Upper lobe of left lung (tissue), 6 donors: ENCODE data around the gene PRKAG2. TPM values are rescaled to one million over a fixed set of nuclear protein-coding genes. Genes with fewer than 3 reads are reported as not detected.

Experiments
- ATAC-seq, 2 donors: fragments of 200-7000 bp; cut with Tn5 transposase; one replicate each; pipeline ENCODE4 v1.9.1; 2022; ENCODE audit warnings: mild to moderate bottlenecking in 2 of 2, moderate library complexity in 2 of 2; ENCODE audit not compliant: low FRiP score in 2 of 2
- DNase-seq, 2 donors: peaks; one replicate each; pipeline ENCODE4 v3.0.0-alpha.2; 2019 to 2020
- H3K27ac ChIP-seq, 4 donors: fragments of 200-600 bp; sonication (generic); one replicate each; pipeline ENCODE4 v1.5.1; 2016 to 2019
- H3K27me3 ChIP-seq, 4 donors: fragments of 200-600 bp; sonication (generic); one replicate each; pipeline ENCODE4 v1.5.1; 2017 to 2019
- H3K36me3 ChIP-seq, 4 donors: fragments of 200-600 bp; sonication (generic); one replicate each; pipeline ENCODE4 v1.5.1; 2016 to 2019
- H3K4me1 ChIP-seq, 4 donors: fragments of 200-600 bp; sonication (generic); one replicate each; pipeline ENCODE4 v1.5.1; 2018 to 2019
- H3K4me3 ChIP-seq, 4 donors: fragments of 200-600 bp; sonication (generic); one replicate each; pipeline ENCODE4 v1.5.1; 2017 to 2019; ENCODE audit warnings: mild to moderate bottlenecking in 2 of 4, moderate library complexity in 1 of 4
- H3K9me3 ChIP-seq, 4 donors: fragments of 200-600 bp; sonication (generic); one replicate each; pipeline ENCODE4 v1.5.1; 2018 to 2019
- EP300 ChIP-seq, 4 donors: sonication (generic); formaldehyde crosslinking; IDR thresholded peaks; one replicate each; pipeline ENCODE4 v1.5.1; 2017; ENCODE audit warnings: antibody characterized with exemption in 4 of 4, control low read depth in 2 of 4
- POLR2A ChIP-seq, 4 donors: fragments of 450-650 bp; IDR thresholded peaks; one replicate each; pipeline ENCODE4 v1.5.1; 2016 to 2017; ENCODE audit warnings: antibody characterized with exemption in 4 of 4, mild to moderate bottlenecking in 2 of 4
- POLR2AphosphoS5 ChIP-seq, 2 donors: sonication (generic); formaldehyde crosslinking; IDR thresholded peaks; one replicate each; pipeline ENCODE4 v1.5.1; 2017; ENCODE audit warnings: antibody characterized with exemption in 2 of 2
- WGBS, 2 donors: methylation state at CpG; one replicate each; pipeline ENCODE4 v1.1.5; 2017 to 2018; 5-methylcytosine and 5-hydroxymethylcytosine counted together
- total RNA-seq, 6 donors: library from RNA; depleted of rRNA in 4 of 6; stranded (reverse); fragments of >200 nt in 4 of 6; gene quantifications; one replicate each; pipeline versions ENCODE4 v1.1.0 to v1.2.1, GENCODE V29; 2016 to 2021
- TF ChIP-seq, protein P1 (sequence below), 6 experiments: fragments of 450-650 bp in 4 of 6; fragments of 200-600 bp in 2 of 6; sonication (generic) in 2 of 6; IDR thresholded peaks; one replicate each; pipeline ENCODE4 v1.5.1; 2016 to 2019; ENCODE audit warnings: antibody characterized with exemption in 6 of 6
- donor health status: DM: no; HTN: no; CAD: no; lungs with moderate emphysema.
- donor health status: DM: no; HTN: yes; CAD: no; lungs with severe emphysema.

PRKAG2 gene
- total RNA-seq, 6 donors from 2014 or later, result 20.6 to 68.1 (median 29.6) TPM

DNA sequence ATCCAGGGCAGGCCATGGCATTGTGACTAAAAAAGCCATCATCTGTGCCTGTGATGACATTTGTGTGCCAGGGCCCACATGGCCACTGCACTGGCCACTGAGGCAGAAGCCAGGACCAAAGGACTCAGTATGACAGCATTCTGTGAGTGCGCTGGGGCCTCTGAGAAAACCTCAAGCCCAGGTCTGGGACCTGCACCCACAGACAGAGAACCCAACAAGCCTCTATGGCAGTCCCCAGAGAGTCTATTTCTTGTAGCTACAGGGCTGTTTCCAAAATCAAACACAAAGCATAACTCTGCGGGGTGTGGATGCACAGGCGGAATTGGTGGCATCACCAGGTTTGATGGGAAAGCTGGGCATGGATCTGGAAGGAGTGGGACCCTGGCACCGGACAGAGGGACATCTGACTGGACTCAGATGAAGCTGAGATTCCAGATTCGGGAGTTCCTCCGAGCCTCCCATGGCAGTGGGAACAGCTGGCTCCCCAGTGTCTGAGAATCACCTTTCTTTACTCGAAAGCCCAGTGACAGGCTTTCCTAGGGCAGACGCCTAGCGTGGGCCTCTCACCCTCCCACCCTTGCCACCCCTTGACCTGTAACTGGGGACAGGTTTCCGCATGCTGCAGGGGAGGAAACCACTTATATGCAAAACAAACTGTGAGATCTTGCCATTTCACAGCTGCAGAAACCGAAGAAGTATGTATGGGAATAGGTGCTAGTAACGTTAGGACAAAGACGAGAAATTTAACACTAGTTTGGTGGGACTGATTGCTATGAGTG, 286.7 kb downstream of the PRKAG2 start:
- Histone ChIP-seq H3K9me3 (no peaks in the 10 kb centered on the region), H3K27me3 (no peaks in the 10 kb centered on the region), H3K36me3 (peaks cover 0 to 15% (median 0%) of the 10 kb centered on the region in 4 donors), H3K27ac (no peak overlapping the region), H3K4me3 (no peak overlapping the region), H3K4me1 (peaks cover 0 to 6% (median 0%) of the 10 kb centered on the region in 4 donors)
- TF ChIP-seq, protein P1, sequence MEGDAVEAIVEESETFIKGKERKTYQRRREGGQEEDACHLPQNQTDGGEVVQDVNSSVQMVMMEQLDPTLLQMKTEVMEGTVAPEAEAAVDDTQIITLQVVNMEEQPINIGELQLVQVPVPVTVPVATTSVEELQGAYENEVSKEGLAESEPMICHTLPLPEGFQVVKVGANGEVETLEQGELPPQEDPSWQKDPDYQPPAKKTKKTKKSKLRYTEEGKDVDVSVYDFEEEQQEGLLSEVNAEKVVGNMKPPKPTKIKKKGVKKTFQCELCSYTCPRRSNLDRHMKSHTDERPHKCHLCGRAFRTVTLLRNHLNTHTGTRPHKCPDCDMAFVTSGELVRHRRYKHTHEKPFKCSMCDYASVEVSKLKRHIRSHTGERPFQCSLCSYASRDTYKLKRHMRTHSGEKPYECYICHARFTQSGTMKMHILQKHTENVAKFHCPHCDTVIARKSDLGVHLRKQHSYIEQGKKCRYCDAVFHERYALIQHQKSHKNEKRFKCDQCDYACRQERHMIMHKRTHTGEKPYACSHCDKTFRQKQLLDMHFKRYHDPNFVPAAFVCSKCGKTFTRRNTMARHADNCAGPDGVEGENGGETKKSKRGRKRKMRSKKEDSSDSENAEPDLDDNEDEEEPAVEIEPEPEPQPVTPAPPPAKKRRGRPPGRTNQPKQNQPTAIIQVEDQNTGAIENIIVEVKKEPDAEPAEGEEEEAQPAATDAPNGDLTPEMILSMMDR (IDR thresholded peaks at IDR 0.05), result no peak
- TF ChIP-seq POLR2A (IDR thresholded peaks at IDR 0.05), result no peak
- no peak for TF ChIP-seq EP300 (IDR thresholded peaks at IDR 0.05)
- ATAC-seq (no peak), DNase-seq (no peak)
- WGBS, 2 donors, result 67 to 82% methylated on average over 8 to 13 of the region's 13 CpGs

DNA sequence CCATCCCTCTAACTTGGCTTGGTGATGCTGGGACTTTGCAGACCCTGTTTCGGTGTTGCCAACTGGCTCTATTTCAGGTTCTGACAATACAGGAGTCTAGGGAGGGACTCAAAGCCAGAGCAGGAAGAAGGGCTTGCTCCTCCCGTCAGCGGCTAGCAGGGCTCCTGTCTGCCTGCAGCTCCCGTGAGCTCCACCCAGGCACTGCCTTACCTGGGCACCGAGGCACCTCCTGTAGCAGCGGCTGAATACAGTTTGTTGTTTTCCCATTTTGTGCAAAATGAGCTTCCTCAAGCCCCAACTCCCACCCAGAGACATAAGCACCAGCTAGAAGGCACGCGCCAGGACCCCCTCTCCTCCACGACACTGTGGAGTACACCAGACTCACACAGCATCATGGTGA, 287.9 kb downstream of the PRKAG2 start:
- Histone ChIP-seq H3K27ac (no peak overlapping the region), H3K4me1 (peaks cover 0 to 6% (median 0%) of the 10 kb centered on the region in 4 donors), H3K4me3 (no peak overlapping the region), H3K9me3 (no peaks in the 10 kb centered on the region), H3K36me3 (peaks cover 0 to 5% (median 0%) of the 10 kb centered on the region in 4 donors), H3K27me3 (no peaks in the 10 kb centered on the region)
- TF ChIP-seq EP300 (IDR thresholded peaks at IDR 0.05) (no peak), POLR2A (IDR thresholded peaks at IDR 0.05) (no peak), POLR2AphosphoS5 (IDR thresholded peaks at IDR 0.05) (no peak)
- TF ChIP-seq, protein P1 (IDR thresholded peaks at IDR 0.05), result no peak
- no peak for DNase-seq
- ATAC-seq, result no peak
- 93 to 99% methylated on average over 9 of the region's 9 CpGs for WGBS, 2 donors

DNA sequence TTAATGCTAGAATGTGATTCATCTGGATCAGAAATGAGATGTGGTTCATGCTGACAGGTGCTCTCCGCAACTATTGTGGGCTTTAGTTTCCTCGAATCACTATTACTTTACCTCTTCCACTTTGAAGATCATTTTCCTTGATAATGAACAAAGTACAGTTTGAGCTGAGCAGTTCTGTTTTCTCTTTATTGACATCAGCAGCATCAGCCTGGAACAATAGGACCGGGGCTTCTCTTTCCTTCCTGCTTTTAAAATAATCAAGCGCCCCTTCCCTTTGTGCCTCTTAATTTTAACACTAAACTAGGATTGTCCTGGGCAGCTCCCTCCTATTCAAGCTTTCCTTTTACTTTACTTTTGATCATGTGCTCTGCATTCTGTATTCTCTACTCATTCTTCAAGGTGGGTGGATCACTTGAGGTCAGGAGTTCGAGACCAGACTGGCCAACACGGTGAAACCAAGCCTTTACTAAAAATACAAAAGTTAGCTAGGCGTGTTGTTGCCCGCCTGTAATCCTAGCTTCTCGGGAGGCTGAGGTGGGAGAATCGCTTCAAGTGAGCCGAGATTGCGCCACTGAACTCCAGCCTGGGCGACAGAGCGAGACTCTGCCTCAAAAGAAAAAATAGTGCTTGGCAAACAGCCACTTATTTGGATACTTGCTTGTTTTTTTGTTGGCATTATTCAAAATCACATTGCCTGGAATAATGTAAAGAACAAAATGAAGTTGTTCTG, 290.2 kb downstream of the PRKAG2 start:
- no peak for TF ChIP-seq POLR2A (IDR thresholded peaks at IDR 0.05)
- TF ChIP-seq EP300 (IDR thresholded peaks at IDR 0.05), result no peak
- TF ChIP-seq, protein P1 (IDR thresholded peaks at IDR 0.05), result no peak
- TF ChIP-seq POLR2AphosphoS5 (IDR thresholded peaks at IDR 0.05), result no peak
- no peak for DNase-seq
- ATAC-seq, result no peak
- Histone ChIP-seq H3K27ac (no peak overlapping the region), H3K36me3 (no peaks in the 10 kb centered on the region), H3K4me1 (peaks cover 0 to 6% (median 0%) of the 10 kb centered on the region in 4 donors), H3K27me3 (no peaks in the 10 kb centered on the region), H3K9me3 (no peaks in the 10 kb centered on the region), H3K4me3 (no peak overlapping the region)
- WGBS, 2 donors, result 64 to 83% methylated on average over 14 of the region's 14 CpGs

DNA sequence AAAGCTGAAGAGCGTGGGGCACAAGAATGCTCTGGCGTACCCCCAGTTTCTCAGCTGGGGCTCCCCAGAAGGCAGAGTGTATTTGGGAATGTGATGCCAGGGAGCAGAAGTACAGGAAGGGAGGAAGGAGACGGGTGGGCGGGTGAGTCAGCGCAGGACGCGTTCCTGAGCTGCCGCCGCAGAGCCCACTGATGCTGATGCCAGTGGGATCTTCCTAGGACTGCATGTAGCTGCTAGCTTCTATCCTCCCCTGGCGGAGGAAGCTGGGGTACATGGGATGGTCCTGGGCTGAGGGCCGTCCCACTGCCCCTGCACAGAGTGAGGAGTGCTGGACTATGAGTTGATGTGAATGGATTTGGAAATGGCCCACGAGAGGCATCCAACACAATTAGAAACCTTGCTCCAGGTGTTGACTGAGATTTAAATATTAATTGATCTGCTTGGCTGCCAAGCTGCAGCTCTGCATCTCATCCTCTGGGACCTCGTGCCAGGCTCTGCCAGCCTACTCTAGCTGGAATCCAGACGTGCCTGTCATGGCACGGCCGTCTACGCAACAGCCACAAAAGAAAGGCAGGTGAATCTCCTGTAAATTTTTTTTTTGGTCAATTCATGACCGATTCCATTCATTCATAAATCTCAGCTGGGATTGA, 291.0 kb downstream of the PRKAG2 start:
- no peak overlapping the region for H3K4me3 ChIP-seq
- TF ChIP-seq POLR2A (IDR thresholded peaks at IDR 0.05), result no peak
- TF ChIP-seq EP300 (IDR thresholded peaks at IDR 0.05), result no peak
- TF ChIP-seq POLR2AphosphoS5 (IDR thresholded peaks at IDR 0.05), result no peak
- TF ChIP-seq, protein P1 (IDR thresholded peaks at IDR 0.05), result no peak
- ATAC-seq (no peak), DNase-seq (no peak)
- 64 to 83% methylated on average over 18 of the region's 18 CpGs for WGBS, 2 donors
- H3K36me3 ChIP-seq, result no peaks in the 10 kb centered on the region
- H3K27ac ChIP-seq, result peak overlapping the region in 1 of 4 donors; percentile 7
- H3K27me3 ChIP-seq, result no peaks in the 10 kb centered on the region
- H3K9me3 ChIP-seq, result no peaks in the 10 kb centered on the region
- H3K4me1 ChIP-seq, result peaks cover 0 to 6% (median 0%) of the 10 kb centered on the region in 4 donors
